ENCODE results near the gene UBQLN4. TPM values are rescaled to one million over a fixed set of nuclear protein-coding genes. Genes with fewer than 3 reads are reported as not detected.
A peak's percentile ranks its signal among the peaks of the same experiment; 100 is the strongest.

The UBQLN4 gene
- total and polyA plus RNA-seq, 12 donors: 15.7 to 32.2 (median 25.4) TPM

- no peak for DNase-seq
- intact Hi-C loops (cut with DNase I): loop anchor here (1.0 to 5.0 kb wide), 5 partner anchors 40 to 137 kb away; no protein-coding TSS in a partner anchor
- Histone ChIP-seq H3K9me3 (no peaks in the 10 kb centered on the region), H3K27ac (peak overlapping the region in 1 of 10 donors; percentile 69), H3K4me1 (peaks cover 0 to 24% (median 11%) of the 10 kb centered on the region in 9 donors), H3K27me3 (peaks cover 0 to 5% (median 0%) of the 10 kb centered on the region in 7 donors), H3K36me3 (no peaks in the 10 kb centered on the region), H3K4me3 (no peak overlapping the region)
- WGBS, 2 donors: 35 to 37% methylated on average over 5 of the region's 5 CpGs
- ATAC-seq: peak; percentile 6 to 65 (median 16)
- no peak for TF ChIP-seq CTCF (IDR thresholded peaks at IDR 0.05)
Observed at GRCh38 chr1:156090138-156090839, 36.7 kb upstream of the UBQLN4 start.

- H3K27ac ChIP-seq: peak overlapping the region in 1 of 10 donors; percentile 69
- peaks cover 0 to 10% (median 0%) of the 10 kb centered on the region in 7 donors for H3K27me3 ChIP-seq
- DNase-seq: no peak
- H3K4me1 ChIP-seq: peaks cover 0 to 24% (median 11%) of the 10 kb centered on the region in 9 donors
- ATAC-seq: no peak
- H3K36me3 ChIP-seq: no peaks in the 10 kb centered on the region
- WGBS, 2 donors: 65 to 73% methylated on average over 6 of the region's 6 CpGs
- no peak for TF ChIP-seq CTCF (IDR thresholded peaks at IDR 0.05)
- no peaks in the 10 kb centered on the region for H3K9me3 ChIP-seq
- no peak overlapping the region for H3K4me3 ChIP-seq
- intact Hi-C loops (cut with DNase I): loop anchor here (1.0 to 5.0 kb wide), 5 partner anchors 41 to 138 kb away; no protein-coding TSS in a partner anchor
Observed at GRCh38 chr1:156089704-156090103, 36.1 kb upstream of the UBQLN4 start.

GRCh38 chr1:156086256-156086662, 32.7 kb upstream of the UBQLN4 start:
- no peak for DNase-seq
- H3K4me1 ChIP-seq: peaks cover 6 to 48% (median 26%) of the 10 kb centered on the region in 9 donors
- H3K27me3 ChIP-seq: peaks cover 0 to 29% (median 0%) of the 10 kb centered on the region in 7 donors
- H3K36me3 ChIP-seq: no peaks in the 10 kb centered on the region
- H3K4me3 ChIP-seq: no peak overlapping the region
- H3K9me3 ChIP-seq: no peaks in the 10 kb centered on the region
- 12 to 27% methylated on average over 1 of the region's 1 CpG for WGBS, 2 donors
- peak in 6 of 8 donors; percentile 22 to 53 (median 38) for ATAC-seq
- TF ChIP-seq CTCF (IDR thresholded peaks at IDR 0.05): no peak
- peak overlapping the region in 1 of 10 donors; percentile 15 for H3K27ac ChIP-seq
- intact Hi-C loops (cut with DNase I): no loop called here

GRCh38 chr1:156083800-156084790, 30.5 kb upstream of the UBQLN4 start:
- TF ChIP-seq CTCF (IDR thresholded peaks at IDR 0.05): no peak
- 60 to 62% methylated on average over 7 of the region's 7 CpGs for WGBS, 2 donors
- DNase-seq (no peak), ATAC-seq (no peak)
- Histone ChIP-seq H3K27me3 (peaks cover 0 to 31% (median 0%) of the 10 kb centered on the region in 7 donors), H3K36me3 (no peaks in the 10 kb centered on the region), H3K9me3 (no peaks in the 10 kb centered on the region), H3K27ac (no peak overlapping the region), H3K4me1 (peaks cover 4 to 40% (median 23%) of the 10 kb centered on the region in 9 donors), H3K4me3 (peak overlapping the region in 2 of 10 donors; percentile 75 to 90)
- intact Hi-C loops (cut with DNase I): no loop called here
